SU-DHL-6 (cell line): ENCODE results near the gene ANKZF1.

Experiments
- CTCF ChIP-seq: fragments of 200-600 bp; sonication (generic); IDR thresholded peaks from one replicate; pipeline ENCODE4 v1.5.1; 2017; ENCODE audit warnings: antibody characterized with exemption, mild to moderate bottlenecking, low read length, moderate library complexity; ENCODE audit not compliant: insufficient read depth, poor library complexity, severe bottlenecking
- EZH2phosphoT487 ChIP-seq: fragments of 200-600 bp; sonication (generic), shearing (Covaris generic); conservative IDR thresholded peaks from 2 replicates; pipeline ENCODE4 v1.6.1; 2018; ENCODE audit warnings: mild to moderate bottlenecking, antibody characterized with exemption, low read length, moderate library complexity, mixed read lengths

GRCh38 chr2:219220652-219221402 lies 8.8 kb upstream of the ANKZF1 start:
- no peak for TF ChIP-seq CTCF
- no peak for TF ChIP-seq EZH2phosphoT487
